Lower leg skin (tissue), 4 donors: ENCODE measurements around the gene EXOSC7. TPM values are rescaled to one million over a fixed set of nuclear protein-coding genes. Genes with fewer than 3 reads are reported as not detected.

Experiments
- DNase-seq, 2 donors: peaks; one replicate each; pipeline ENCODE4 v3.0.0-alpha.2; 2019; ENCODE audit warnings: low spot score in 2 of 2
- H3K4me3 ChIP-seq: fragments of 200-600 bp; sonication (generic); 2 replicates; pipeline ENCODE4 v1.5.1; 2017; ENCODE audit warnings: mild to moderate bottlenecking, low read depth; ENCODE audit not compliant: poor library complexity, severe bottlenecking
- POLR2A ChIP-seq, 2 donors: fragments of 450-650 bp; IDR thresholded peaks; one replicate each; pipeline ENCODE4 v1.6.1; 2016 to 2017; ENCODE audit warnings: antibody characterized with exemption in 2 of 2, mild to moderate bottlenecking in 1 of 2, moderate library complexity in 1 of 2
- WGBS, 2 donors: methylation state at CpG; one replicate each; pipeline ENCODE4 v1.1.5; 2018; 5-methylcytosine and 5-hydroxymethylcytosine counted together
- intact Hi-C: fragments of 100-400 bp; cut with DNase I; formaldehyde crosslinking; loops from one replicate; pipeline ENCODE4 v1.15.0; 2023; ENCODE audit warnings: low total_unique reads
- total RNA-seq, 4 donors: library from RNA; depleted of rRNA; stranded (reverse); fragments of >200 nt; gene quantifications; one replicate each; pipeline ENCODE4 v1.1.0, GENCODE V29; 2016
- TF ChIP-seq, protein P1 (sequence below), 3 donors: fragments of 450-650 bp; IDR thresholded peaks; one replicate each; pipeline ENCODE4 v1.5.1; 2016; ENCODE audit warnings: antibody characterized with exemption in 3 of 3, mild to moderate bottlenecking in 3 of 3, moderate library complexity in 2 of 3

EXOSC7 gene
- total RNA-seq, 4 donors from 2014 or later, result 77.4 to 178 (median 133) TPM

- TF ChIP-seq POLR2A (IDR thresholded peaks at IDR 0.05), result no peak
- TF ChIP-seq, protein P1, sequence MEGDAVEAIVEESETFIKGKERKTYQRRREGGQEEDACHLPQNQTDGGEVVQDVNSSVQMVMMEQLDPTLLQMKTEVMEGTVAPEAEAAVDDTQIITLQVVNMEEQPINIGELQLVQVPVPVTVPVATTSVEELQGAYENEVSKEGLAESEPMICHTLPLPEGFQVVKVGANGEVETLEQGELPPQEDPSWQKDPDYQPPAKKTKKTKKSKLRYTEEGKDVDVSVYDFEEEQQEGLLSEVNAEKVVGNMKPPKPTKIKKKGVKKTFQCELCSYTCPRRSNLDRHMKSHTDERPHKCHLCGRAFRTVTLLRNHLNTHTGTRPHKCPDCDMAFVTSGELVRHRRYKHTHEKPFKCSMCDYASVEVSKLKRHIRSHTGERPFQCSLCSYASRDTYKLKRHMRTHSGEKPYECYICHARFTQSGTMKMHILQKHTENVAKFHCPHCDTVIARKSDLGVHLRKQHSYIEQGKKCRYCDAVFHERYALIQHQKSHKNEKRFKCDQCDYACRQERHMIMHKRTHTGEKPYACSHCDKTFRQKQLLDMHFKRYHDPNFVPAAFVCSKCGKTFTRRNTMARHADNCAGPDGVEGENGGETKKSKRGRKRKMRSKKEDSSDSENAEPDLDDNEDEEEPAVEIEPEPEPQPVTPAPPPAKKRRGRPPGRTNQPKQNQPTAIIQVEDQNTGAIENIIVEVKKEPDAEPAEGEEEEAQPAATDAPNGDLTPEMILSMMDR (IDR thresholded peaks at IDR 0.05), result no peak
- intact Hi-C loops, result no loop called here
- DNase-seq, result no peak
- WGBS, 2 donors, result 53 to 74% methylated on average over 4 of the region's 4 CpGs
- no peak overlapping the region for H3K4me3 ChIP-seq
These were observed 51.4 kb downstream of the EXOSC7 start for GRCh38 chr3:45027441-45027840.

- TF ChIP-seq, protein P1 (IDR thresholded peaks at IDR 0.05), result no peak
- TF ChIP-seq POLR2A (IDR thresholded peaks at IDR 0.05), result no peak
- no peak overlapping the region for H3K4me3 ChIP-seq
- intact Hi-C loops, result no loop called here
- 65 to 66% methylated on average over 2 of the region's 2 CpGs for WGBS, 2 donors
- no peak for DNase-seq
These were observed 53.2 kb downstream of the EXOSC7 start for GRCh38 chr3:45029216-45029615.

DNA sequence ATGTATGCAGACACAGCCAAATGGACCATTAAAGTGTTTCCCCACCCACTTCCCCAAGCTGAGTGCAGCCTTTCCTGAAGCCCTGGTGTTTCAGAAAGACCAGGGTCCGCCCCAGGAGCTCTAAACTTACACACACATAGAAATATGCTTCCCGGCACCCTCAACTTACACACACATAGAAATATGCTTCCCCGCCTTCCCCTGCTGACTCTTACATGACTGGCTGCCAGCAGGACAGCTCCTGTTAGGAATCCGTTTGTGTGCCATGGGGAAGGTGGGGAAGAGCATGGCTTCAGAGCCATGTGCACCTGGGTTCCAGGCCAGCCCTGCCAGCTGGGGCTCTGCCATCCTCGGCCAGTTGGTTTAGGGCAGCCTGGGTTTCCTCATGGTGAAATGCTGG is 53.6 kb downstream of the EXOSC7 start:
- TF ChIP-seq, protein P1 (IDR thresholded peaks at IDR 0.05), result no peak
- TF ChIP-seq POLR2A (IDR thresholded peaks at IDR 0.05), result no peak
- DNase-seq, result no peak
- whole genome bisulfite sequencing, 2 donors, result 31 to 51% methylated on average over 5 of the region's 5 CpGs
- no peak overlapping the region for H3K4me3 ChIP-seq
- intact Hi-C loops, result loop anchor here (10.0 kb wide), 1 partner anchor 115 kb away; no protein-coding TSS in a partner anchor

- intact Hi-C loops, result loop anchor here (10.0 kb wide), 1 partner anchor 117 kb away; no protein-coding TSS in a partner anchor
- WGBS, 2 donors, result 58 to 74% methylated on average over 3 of the region's 3 CpGs
These were observed 55.5 kb downstream of the EXOSC7 start for GRCh38 chr3:45031531-45031930.

GRCh38 chr3:45032113-45032512 is 56.1 kb downstream of the EXOSC7 start:
- WGBS, 2 donors, result 88 to 93% methylated on average over 2 of the region's 2 CpGs
- DNase-seq, result no peak
- no peak overlapping the region for H3K4me3 ChIP-seq
- TF ChIP-seq, protein P1 (IDR thresholded peaks at IDR 0.05), result no peak
- TF ChIP-seq POLR2A (IDR thresholded peaks at IDR 0.05), result no peak
- intact Hi-C loops, result loop anchor here (10.0 kb wide), 1 partner anchor 117 kb away; no protein-coding TSS in a partner anchor

More at GRCh38 chr3:45031531-45031930, 55.5 kb downstream of the EXOSC7 start:
- TF ChIP-seq, protein P1 (IDR thresholded peaks at IDR 0.05), result no peak
- TF ChIP-seq POLR2A (IDR thresholded peaks at IDR 0.05), result no peak
- no peak overlapping the region for H3K4me3 ChIP-seq
- DNase-seq, result no peak

DNA sequence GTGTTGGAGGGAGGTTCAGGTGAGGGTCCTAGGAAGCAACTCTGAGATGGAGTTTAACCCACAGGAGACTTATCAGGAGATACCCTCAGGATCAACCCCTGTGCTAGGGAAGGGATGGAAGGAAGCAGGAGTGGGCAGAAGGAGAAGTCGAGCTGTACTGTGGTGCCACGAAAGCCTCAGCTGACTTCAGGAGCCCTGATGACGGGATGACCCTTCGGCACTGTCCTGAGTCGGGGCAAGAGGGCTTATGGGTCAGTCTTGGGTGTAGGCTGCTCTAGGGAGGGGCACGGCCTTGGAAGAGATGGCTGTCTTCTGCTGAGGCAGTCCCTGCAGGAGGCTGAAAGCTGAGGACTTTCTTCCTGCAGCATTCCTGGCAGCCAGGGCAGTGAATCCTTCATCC is 57.7 kb downstream of the EXOSC7 start:
- no peak for DNase-seq
- no peak for TF ChIP-seq POLR2A (IDR thresholded peaks at IDR 0.05)
- TF ChIP-seq, protein P1 (IDR thresholded peaks at IDR 0.05), result no peak
- intact Hi-C loops, result loop anchor here (10.0 kb wide), 1 partner anchor 119 kb away; no protein-coding TSS in a partner anchor
- no peak overlapping the region for H3K4me3 ChIP-seq
- 57 to 62% methylated on average over 6 of the region's 6 CpGs for WGBS, 2 donors
